HG03066 (cell line): ENCODE results near the gene PKIB.

Source experiments
- ATAC-seq: cut with Tn5 transposase; IDR thresholded peaks from one replicate; pipeline ENCODE4 v1.9.1; 2021; ENCODE audit warnings: low read depth; ENCODE audit not compliant: unreplicated experiment

PKIB gene

GRCh38 chr6:122663981-122664380, 53.8 kb downstream of the PKIB start:
- ATAC-seq = no peak

- no peak for ATAC-seq
Measured at GRCh38 chr6:122665929-122666328, 55.7 kb downstream of the PKIB start.

GRCh38 chr6:122666418-122666817, 56.2 kb downstream of the PKIB start:
- no peak for ATAC-seq

- no peak for ATAC-seq
Measured at GRCh38 chr6:122669418-122669817, 59.2 kb downstream of the PKIB start.

- ATAC-seq = no peak
Measured at GRCh38 chr6:122669868-122670267, 59.7 kb downstream of the PKIB start.

GRCh38 chr6:122671251-122671650, 61.0 kb downstream of the PKIB start:
- no peak for ATAC-seq

- ATAC-seq = no peak
Measured at GRCh38 chr6:122673343-122673961, 63.2 kb downstream of the PKIB start.

GRCh38 chr6:122676146-122676545, 65.9 kb downstream of the PKIB start:
- no peak for ATAC-seq

- no peak for ATAC-seq
Measured at GRCh38 chr6:122676688-122677087, 66.5 kb downstream of the PKIB start.

- no peak for ATAC-seq
Measured at GRCh38 chr6:122677406-122677805, 67.2 kb downstream of the PKIB start.

GRCh38 chr6:122678841-122679240, 68.6 kb downstream of the PKIB start:
- no peak for ATAC-seq

- ATAC-seq = no peak
Measured at GRCh38 chr6:122681705-122682104, 71.5 kb downstream of the PKIB start.

GRCh38 chr6:122683989-122684651, 73.9 kb downstream of the PKIB start:
- ATAC-seq = no peak

- no peak for ATAC-seq
Measured at GRCh38 chr6:122692175-122692598, 82.0 kb downstream of the PKIB start.

GRCh38 chr6:122692807-122693580, 82.8 kb downstream of the PKIB start:
- ATAC-seq = no peak

GRCh38 chr6:122694075-122694474, 83.9 kb downstream of the PKIB start:
- no peak for ATAC-seq

GRCh38 chr6:122694602-122695001, 84.4 kb downstream of the PKIB start:
- ATAC-seq = no peak

- no peak for ATAC-seq
Measured at GRCh38 chr6:122695188-122695587, 85.0 kb downstream of the PKIB start.

GRCh38 chr6:122696079-122696478, 85.9 kb downstream of the PKIB start:
- ATAC-seq = no peak

- ATAC-seq = no peak
Measured at GRCh38 chr6:122696853-122697252, 86.6 kb downstream of the PKIB start.

GRCh38 chr6:122697458-122697857, 87.3 kb downstream of the PKIB start:
- no peak for ATAC-seq

GRCh38 chr6:122701666-122702065, 91.5 kb downstream of the PKIB start:
- no peak for ATAC-seq
